Measurements from ENCODE around the gene FMO4. TPM values are rescaled to one million over a fixed set of nuclear protein-coding genes. Genes with fewer than 3 reads are reported as not detected.

FMO4 gene
- total RNA-seq, 1 experiment from 2014 or later, result 0.33 TPM

DNA sequence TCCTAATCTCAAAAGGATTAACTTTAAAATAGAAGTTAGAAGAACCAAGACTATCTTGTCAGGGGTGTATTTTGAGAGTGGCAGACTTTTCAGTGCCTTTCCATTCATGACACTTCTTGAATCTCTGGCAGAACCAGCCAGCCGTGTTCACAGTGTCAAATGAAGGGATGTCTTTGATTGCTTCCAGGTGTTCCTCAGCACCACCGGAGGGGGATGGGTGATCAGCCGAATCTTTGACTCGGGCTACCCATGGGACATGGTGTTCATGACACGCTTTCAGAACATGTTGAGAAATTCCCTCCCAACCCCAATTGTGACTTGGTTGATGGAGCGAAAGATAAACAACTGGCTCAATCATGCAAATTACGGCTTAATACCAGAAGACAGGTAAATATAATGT is 33.4 kb upstream of the FMO4 start:
- ATAC-seq, result no peak
- in situ Hi-C loops (cut with HindIII; ENCODE audit: low pct_unique_long_range_greater_than_20kb, low sequenced_read_pairs), result no loop called here
- no peaks in the 10 kb centered on the region for H3K27me3 ChIP-seq (ENCODE audit: control insufficient read depth, insufficient read depth, low read length)

DNA sequence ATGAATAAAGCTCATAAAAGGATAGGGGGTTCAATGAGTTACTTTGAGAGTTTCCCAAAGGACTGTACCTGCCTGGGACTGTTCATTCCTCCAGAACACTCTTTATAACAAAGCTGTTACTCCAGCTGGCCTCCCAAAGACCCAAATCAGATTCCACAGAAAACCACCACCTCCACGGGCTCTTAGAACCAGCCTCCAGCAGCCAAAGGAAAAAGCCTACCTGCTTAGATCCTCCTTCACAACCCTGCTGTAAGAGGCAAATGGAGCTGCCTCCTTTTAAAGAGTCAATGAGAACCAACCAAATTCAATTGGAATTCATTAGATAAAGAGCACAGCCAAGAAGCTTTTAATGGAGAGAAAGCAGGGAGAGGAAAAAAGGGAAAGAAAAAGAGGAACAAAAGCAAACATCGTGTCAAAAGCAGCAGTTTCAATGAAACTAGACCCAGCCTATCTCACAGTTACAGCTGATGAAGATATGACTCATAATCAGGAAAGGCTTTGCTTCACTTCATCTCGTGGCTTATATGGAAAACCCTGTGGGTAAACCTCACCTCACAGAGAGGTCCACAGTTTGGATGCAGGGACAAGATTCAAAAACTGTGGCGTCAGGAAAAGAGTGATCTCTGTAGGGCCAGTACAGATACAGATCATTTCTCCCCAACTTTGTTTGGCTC is 27.8 kb upstream of the FMO4 start:
- ChIA-PET CTCF (interaction anchor here (0.6 kb wide), 1 partner anchor 97 kb away, joined by 3 read pairs; no protein-coding TSS in a partner anchor), POLR2A (no interaction called here)
- no peak for ATAC-seq
- DNase-seq (ENCODE audit: low read depth, low spot score), result no peak
- intact Hi-C loops (cut with micrococcal nuclease; ENCODE audit: unreplicated experiment) (no loop called here), in situ Hi-C loops (cut with HindIII; ENCODE audit: low pct_unique_long_range_greater_than_20kb, low sequenced_read_pairs) (no loop called here)
- H3K36me3 ChIP-seq (ENCODE audit: control insufficient read depth, insufficient read depth, low read length), result no peaks in the 10 kb centered on the region
- TF ChIP-seq, protein P1, sequence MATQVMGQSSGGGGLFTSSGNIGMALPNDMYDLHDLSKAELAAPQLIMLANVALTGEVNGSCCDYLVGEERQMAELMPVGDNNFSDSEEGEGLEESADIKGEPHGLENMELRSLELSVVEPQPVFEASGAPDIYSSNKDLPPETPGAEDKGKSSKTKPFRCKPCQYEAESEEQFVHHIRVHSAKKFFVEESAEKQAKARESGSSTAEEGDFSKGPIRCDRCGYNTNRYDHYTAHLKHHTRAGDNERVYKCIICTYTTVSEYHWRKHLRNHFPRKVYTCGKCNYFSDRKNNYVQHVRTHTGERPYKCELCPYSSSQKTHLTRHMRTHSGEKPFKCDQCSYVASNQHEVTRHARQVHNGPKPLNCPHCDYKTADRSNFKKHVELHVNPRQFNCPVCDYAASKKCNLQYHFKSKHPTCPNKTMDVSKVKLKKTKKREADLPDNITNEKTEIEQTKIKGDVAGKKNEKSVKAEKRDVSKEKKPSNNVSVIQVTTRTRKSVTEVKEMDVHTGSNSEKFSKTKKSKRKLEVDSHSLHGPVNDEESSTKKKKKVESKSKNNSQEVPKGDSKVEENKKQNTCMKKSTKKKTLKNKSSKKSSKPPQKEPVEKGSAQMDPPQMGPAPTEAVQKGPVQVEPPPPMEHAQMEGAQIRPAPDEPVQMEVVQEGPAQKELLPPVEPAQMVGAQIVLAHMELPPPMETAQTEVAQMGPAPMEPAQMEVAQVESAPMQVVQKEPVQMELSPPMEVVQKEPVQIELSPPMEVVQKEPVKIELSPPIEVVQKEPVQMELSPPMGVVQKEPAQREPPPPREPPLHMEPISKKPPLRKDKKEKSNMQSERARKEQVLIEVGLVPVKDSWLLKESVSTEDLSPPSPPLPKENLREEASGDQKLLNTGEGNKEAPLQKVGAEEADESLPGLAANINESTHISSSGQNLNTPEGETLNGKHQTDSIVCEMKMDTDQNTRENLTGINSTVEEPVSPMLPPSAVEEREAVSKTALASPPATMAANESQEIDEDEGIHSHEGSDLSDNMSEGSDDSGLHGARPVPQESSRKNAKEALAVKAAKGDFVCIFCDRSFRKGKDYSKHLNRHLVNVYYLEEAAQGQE (IDR thresholded peaks at IDR 0.05; ENCODE audit: insufficient read depth in 1 of 2, low read depth in 2 of 2, low read length in 1 of 2), result no peak
- no peak for TF ChIP-seq SIN3A (IDR thresholded peaks at IDR 0.05; ENCODE audit: borderline replicate concordance, insufficient read depth, low read depth, low read length)
- no peak for TF ChIP-seq POLR2AphosphoS5 (IDR thresholded peaks at IDR 0.05; ENCODE audit: low read depth, low read length)
- TF ChIP-seq, protein P2, sequence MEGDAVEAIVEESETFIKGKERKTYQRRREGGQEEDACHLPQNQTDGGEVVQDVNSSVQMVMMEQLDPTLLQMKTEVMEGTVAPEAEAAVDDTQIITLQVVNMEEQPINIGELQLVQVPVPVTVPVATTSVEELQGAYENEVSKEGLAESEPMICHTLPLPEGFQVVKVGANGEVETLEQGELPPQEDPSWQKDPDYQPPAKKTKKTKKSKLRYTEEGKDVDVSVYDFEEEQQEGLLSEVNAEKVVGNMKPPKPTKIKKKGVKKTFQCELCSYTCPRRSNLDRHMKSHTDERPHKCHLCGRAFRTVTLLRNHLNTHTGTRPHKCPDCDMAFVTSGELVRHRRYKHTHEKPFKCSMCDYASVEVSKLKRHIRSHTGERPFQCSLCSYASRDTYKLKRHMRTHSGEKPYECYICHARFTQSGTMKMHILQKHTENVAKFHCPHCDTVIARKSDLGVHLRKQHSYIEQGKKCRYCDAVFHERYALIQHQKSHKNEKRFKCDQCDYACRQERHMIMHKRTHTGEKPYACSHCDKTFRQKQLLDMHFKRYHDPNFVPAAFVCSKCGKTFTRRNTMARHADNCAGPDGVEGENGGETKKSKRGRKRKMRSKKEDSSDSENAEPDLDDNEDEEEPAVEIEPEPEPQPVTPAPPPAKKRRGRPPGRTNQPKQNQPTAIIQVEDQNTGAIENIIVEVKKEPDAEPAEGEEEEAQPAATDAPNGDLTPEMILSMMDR (IDR thresholded peaks at IDR 0.05), result no peak
- TF ChIP-seq TCF7L2 (IDR thresholded peaks at IDR 0.05; ENCODE audit: low read depth, low read length), result no peak
- no peak overlapping the region for H3K4me3 ChIP-seq (ENCODE audit: low read depth in 2 of 2, low read length in 2 of 2)
- H3K9me3 ChIP-seq (ENCODE audit: control insufficient read depth, insufficient read depth, low read depth, low read length), result no peaks in the 10 kb centered on the region
- no peaks in the 10 kb centered on the region for H3K27me3 ChIP-seq (ENCODE audit: control insufficient read depth, insufficient read depth, low read length)
- H3K27ac ChIP-seq (ENCODE audit: low read length), result no peak overlapping the region
- no peaks in the 10 kb centered on the region for H3K4me1 ChIP-seq (ENCODE audit: control insufficient read depth, insufficient read depth, low read length)
- no TSS peak for BruUV-seq (replicated peaks)

More for the DNA sequence above, 33.4 kb upstream of the FMO4 start:
- ChIA-PET POLR2A (no interaction called here), CTCF (no interaction called here)
- Histone ChIP-seq H3K27ac (ENCODE audit: low read length) (no peak overlapping the region), H3K9me3 (ENCODE audit: control insufficient read depth, insufficient read depth, low read depth, low read length) (no peaks in the 10 kb centered on the region), H3K36me3 (ENCODE audit: control insufficient read depth, insufficient read depth, low read length) (no peaks in the 10 kb centered on the region), H3K4me1 (ENCODE audit: control insufficient read depth, insufficient read depth, low read length) (no peaks in the 10 kb centered on the region), H3K4me3 (ENCODE audit: low read depth in 2 of 2, low read length in 2 of 2) (no peak overlapping the region)
- TF ChIP-seq, protein P1 (IDR thresholded peaks at IDR 0.05; ENCODE audit: insufficient read depth in 1 of 2, low read depth in 2 of 2, low read length in 1 of 2), result no peak
- TF ChIP-seq TCF7L2 (IDR thresholded peaks at IDR 0.05; ENCODE audit: low read depth, low read length), result no peak
- no peak for TF ChIP-seq POLR2AphosphoS5 (IDR thresholded peaks at IDR 0.05; ENCODE audit: low read depth, low read length)
- TF ChIP-seq, protein P2 (IDR thresholded peaks at IDR 0.05), result no peak
- TF ChIP-seq SIN3A (IDR thresholded peaks at IDR 0.05; ENCODE audit: borderline replicate concordance, insufficient read depth, low read depth, low read length), result no peak
- no TSS peak for BruUV-seq (replicated peaks)
- intact Hi-C loops (cut with micrococcal nuclease; ENCODE audit: unreplicated experiment), result no loop called here
- DNase-seq (ENCODE audit: low read depth, low spot score), result no peak

Measured in Panc1 (cell line).